Calu3 (cell line): Measurements from ENCODE around the gene ZNF770. TPM values are rescaled to one million over a fixed set of nuclear protein-coding genes. Genes with fewer than 3 reads are reported as not detected.
"Not testable (repeated sequence)": the region's sequence is repeated elsewhere in the genome, so short reads cannot be mapped to it uniquely, and the experiment has no call there.

Source experiments
- BruUV-seq: library from RNA; stranded (reverse); fragments of 400-500 nt; replicated peaks from 2 replicates; lab custom pipeline; 2021; lab: Mats Ljungman, UMichigan
- CTCF ChIA-PET: fragments of 300-600 bp; sonication (Branson Sonifier 250); formaldehyde crosslinking; loops from one replicate; lab custom pipeline; 2022; ENCODE audit warnings: antibody characterized with exemption; lab: Charles Lee
- DNase-seq: peaks from one replicate; pipeline ENCODE4 v3.0.0; 2022
- H3K27ac Mint-ChIP-seq: one replicate; pipeline ENCODE4 v1.8.0; 2022; ENCODE audit warnings: mixed read lengths; ENCODE audit not compliant: unreplicated experiment
- H3K27me3 Mint-ChIP-seq: one replicate; pipeline ENCODE4 v1.8.0; 2022; ENCODE audit warnings: mixed read lengths; ENCODE audit not compliant: unreplicated experiment
- H3K36me3 Mint-ChIP-seq: one replicate; pipeline ENCODE4 v1.8.0; 2022; ENCODE audit warnings: mild to moderate bottlenecking, moderate library complexity, mixed read lengths; ENCODE audit not compliant: insufficient read depth, unreplicated experiment
- H3K4me1 Mint-ChIP-seq: one replicate; pipeline ENCODE4 v1.8.0; 2022; ENCODE audit warnings: mild to moderate bottlenecking, low read depth, mixed read lengths; ENCODE audit not compliant: unreplicated experiment
- H3K4me3 Mint-ChIP-seq: one replicate; pipeline ENCODE4 v1.8.0; 2022; ENCODE audit warnings: mild to moderate bottlenecking, low read depth, moderate library complexity, mixed read lengths; ENCODE audit not compliant: unreplicated experiment
- H3K9me3 Mint-ChIP-seq: one replicate; pipeline ENCODE4 v1.8.0; 2022; ENCODE audit warnings: low read depth, mixed read lengths; ENCODE audit not compliant: unreplicated experiment
- CTCF ChIP-seq: fragments of 200-600 bp; IDR thresholded peaks from one replicate; pipeline ENCODE4 v1.8.0; 2022; ENCODE audit warnings: antibody characterized with exemption; ENCODE audit not compliant: unreplicated experiment
- intact Hi-C: fragments of 100-400 bp; cut with micrococcal nuclease; formaldehyde crosslinking; loops from one replicate; pipeline ENCODE4 v1.10.0; 2022; ENCODE audit not compliant: unreplicated experiment
- total RNA-seq: library from RNA; stranded (reverse); gene quantifications from 2 replicates; pipeline ENCODE4 v1.2.3, GENCODE V29; 2022

The ZNF770 gene
- total RNA-seq, 1 experiment from 2014 or later = 12.8 TPM

GRCh38 chr15:34951993-34952392 lies 36.1 kb downstream of the ZNF770 start:
- no peaks in the 10 kb centered on the region for H3K9me3 Mint-ChIP-seq
- BruUV-seq = no TSS peak

GRCh38 chr15:34944936-34945335 lies 43.2 kb downstream of the ZNF770 start:
- no TSS peak for BruUV-seq
- Mint-ChIP-seq H3K4me3 (no peak overlapping the region), H3K36me3 (no peaks in the 10 kb centered on the region), H3K4me1 (no peaks in the 10 kb centered on the region), H3K27ac (no peak overlapping the region), H3K9me3 (no peaks in the 10 kb centered on the region), H3K27me3 (no peaks in the 10 kb centered on the region)
- no peak for TF ChIP-seq CTCF
- CTCF ChIA-PET = no interaction called here
- intact Hi-C loops = no loop called here
- no peak for DNase-seq

More at GRCh38 chr15:34951993-34952392, 36.1 kb downstream of the ZNF770 start:
- DNase-seq = no peak
- Mint-ChIP-seq H3K36me3 (no peaks in the 10 kb centered on the region), H3K4me3 (no peak overlapping the region), H3K4me1 (no peaks in the 10 kb centered on the region), H3K27ac (no peak overlapping the region), H3K27me3 (no peaks in the 10 kb centered on the region)
- CTCF ChIA-PET = no interaction called here
- intact Hi-C loops = no loop called here
- TF ChIP-seq CTCF = no peak

DNA sequence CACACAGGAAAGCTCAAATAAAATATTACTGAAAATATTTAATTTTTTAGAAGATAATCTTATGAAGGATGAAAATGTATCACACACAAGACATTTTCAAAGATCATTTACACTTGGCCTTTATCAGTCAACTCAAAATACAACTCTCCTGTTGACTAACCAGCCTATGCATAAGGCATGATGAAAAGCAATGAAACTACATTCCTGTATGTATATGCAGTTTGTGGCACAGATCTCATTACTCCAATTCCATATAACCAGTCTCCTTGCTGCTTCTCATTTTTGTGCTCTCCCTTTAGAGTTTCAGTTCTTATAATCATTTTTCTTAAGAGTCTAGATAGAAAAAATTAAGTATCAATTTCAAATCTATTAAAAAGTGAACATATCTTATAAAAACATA lies 44.4 kb downstream of the ZNF770 start:
- no TSS peak for BruUV-seq
- intact Hi-C loops = no loop called here

DNA sequence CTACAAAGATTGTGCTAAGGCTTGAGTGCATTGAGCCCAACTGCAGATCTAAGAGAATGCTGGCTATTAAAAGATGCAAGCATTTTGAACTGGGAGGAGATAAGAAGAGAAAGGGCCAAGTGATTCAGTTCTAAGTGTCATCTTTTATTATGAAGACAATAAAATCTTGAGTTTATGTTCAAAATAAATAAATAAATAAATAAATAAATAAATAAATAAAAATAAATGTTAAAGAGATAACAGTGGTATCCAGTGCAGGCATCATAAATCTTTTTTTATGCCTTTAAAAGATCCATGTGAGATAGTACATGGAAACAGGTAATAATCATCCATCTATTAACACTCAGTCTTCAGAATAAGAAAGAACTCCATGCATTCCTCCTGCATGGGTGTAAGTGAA lies 44.8 kb downstream of the ZNF770 start:
- intact Hi-C loops, H3K4me1 Mint-ChIP-seq, H3K9me3 Mint-ChIP-seq, H3K27ac Mint-ChIP-seq, H3K4me3 Mint-ChIP-seq, H3K36me3 Mint-ChIP-seq, CTCF ChIA-PET, H3K27me3 Mint-ChIP-seq, DNase-seq, BruUV-seq: not testable (repeated sequence)

More for the DNA sequence above, 44.4 kb downstream of the ZNF770 start:
- no peaks in the 10 kb centered on the region for H3K4me1 Mint-ChIP-seq
- no peaks in the 10 kb centered on the region for H3K9me3 Mint-ChIP-seq
- H3K36me3 Mint-ChIP-seq = no peaks in the 10 kb centered on the region
- no peak overlapping the region for H3K27ac Mint-ChIP-seq
- CTCF ChIA-PET = no interaction called here
- H3K4me3 Mint-ChIP-seq = no peak overlapping the region
- no peak for TF ChIP-seq CTCF
- DNase-seq = no peak
- no peaks in the 10 kb centered on the region for H3K27me3 Mint-ChIP-seq

- Mint-ChIP-seq H3K9me3 (no peaks in the 10 kb centered on the region), H3K4me3 (no peak overlapping the region), H3K4me1 (no peaks in the 10 kb centered on the region), H3K36me3 (no peaks in the 10 kb centered on the region), H3K27ac (no peak overlapping the region), H3K27me3 (no peaks in the 10 kb centered on the region)
- BruUV-seq = no TSS peak
- TF ChIP-seq CTCF = no peak
- CTCF ChIA-PET = no interaction called here
- no peak for DNase-seq
- intact Hi-C loops = no loop called here
Observed at GRCh38 chr15:34942363-34942762, 45.7 kb downstream of the ZNF770 start.
